NOMO-1 treated with dmso at 0.1 percent for 144 hours (cell line): Measurements from ENCODE around the gene ST7.
"Not testable (repeated sequence)": the region's sequence is repeated elsewhere in the genome, so short reads cannot be mapped to it uniquely, and the experiment has no call there.

Source experiments
- DNase-seq: peaks from one replicate; lab custom pipeline; 2025; ENCODE audit not compliant: unreplicated experiment; lab: John Stamatoyannopoulos, UW

The ST7 gene

DNA sequence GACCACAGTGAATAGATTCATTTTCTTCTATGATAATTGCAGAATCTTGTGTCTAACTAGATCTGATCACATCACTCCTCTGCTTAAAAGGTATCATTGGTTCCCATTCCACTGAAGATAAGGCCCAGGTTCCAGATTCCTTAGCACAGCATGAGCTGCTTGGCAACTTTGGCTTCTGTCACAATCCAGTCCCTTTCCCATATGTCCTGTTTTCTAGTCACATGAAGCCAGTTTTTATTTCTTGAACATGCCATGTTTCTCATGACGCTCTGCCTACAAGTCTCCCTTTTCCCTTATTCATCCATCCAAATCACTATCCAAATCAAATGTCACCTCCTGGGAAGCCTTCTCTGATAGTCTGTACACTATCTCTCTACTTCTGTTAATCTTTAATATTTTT, 167.0 kb downstream of the ST7 start:
- DNase-seq = not testable (repeated sequence)

GRCh38 chr7:117122036-117122435, 168.7 kb downstream of the ST7 start:
- DNase-seq = not testable (repeated sequence)

GRCh38 chr7:117122536-117122935, 169.2 kb downstream of the ST7 start:
- DNase-seq = no peak

DNA sequence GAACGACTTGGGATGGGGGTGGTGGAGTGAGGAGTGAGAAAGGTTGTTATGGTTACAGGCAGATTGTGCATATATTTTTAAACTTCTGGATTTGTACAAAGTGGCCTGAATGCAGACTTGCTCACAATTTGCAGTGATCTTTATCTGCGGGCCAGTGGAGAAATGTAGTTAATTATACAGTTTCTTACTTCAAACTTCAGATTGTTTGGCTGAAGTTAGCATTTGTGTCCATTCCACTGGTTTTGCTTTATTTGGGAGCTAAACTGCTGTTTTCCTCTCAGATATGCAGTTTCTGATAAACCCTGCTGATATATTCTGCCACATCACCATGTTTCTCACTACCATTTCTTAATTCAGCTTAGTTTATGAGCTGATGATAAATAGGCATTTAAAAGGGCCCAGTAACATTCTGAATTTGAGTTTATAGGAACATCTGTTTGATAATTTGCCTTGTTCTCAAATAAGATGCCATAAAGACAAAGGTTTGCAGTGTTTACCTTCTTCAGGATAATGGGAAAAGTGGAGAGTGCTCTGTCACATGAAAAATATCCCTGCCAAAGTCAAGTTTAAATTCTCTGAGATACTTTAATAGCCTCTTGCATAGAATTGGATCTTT, 170.1 kb downstream of the ST7 start:
- no peak for DNase-seq

GRCh38 chr7:117124591-117125220, 171.4 kb downstream of the ST7 start:
- peak; percentile 18 for DNase-seq

DNA sequence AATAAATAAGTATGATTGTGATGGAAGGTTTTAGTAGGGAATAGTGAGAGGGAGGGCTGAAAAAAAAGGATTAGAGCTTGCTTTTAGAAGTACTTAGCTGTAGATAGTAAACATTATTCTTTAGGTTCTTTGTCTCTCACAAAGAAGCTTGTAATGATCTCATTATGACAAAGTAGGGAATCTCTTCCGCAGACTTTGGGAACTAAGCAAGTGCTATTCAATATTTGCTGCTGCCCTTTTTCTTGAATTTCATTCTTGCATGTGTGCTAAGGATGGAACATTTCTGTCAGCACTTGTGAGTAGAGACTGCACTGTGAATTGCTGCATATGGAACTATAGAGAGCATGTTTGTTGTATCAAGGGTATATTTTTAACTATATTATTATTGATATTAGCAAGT, 173.4 kb downstream of the ST7 start:
- no peak for DNase-seq

- DNase-seq = no peak
Measured at GRCh38 chr7:117127585-117128168, 174.4 kb downstream of the ST7 start.

- no peak for DNase-seq
Measured at GRCh38 chr7:117129521-117129955, 176.2 kb downstream of the ST7 start.

DNA sequence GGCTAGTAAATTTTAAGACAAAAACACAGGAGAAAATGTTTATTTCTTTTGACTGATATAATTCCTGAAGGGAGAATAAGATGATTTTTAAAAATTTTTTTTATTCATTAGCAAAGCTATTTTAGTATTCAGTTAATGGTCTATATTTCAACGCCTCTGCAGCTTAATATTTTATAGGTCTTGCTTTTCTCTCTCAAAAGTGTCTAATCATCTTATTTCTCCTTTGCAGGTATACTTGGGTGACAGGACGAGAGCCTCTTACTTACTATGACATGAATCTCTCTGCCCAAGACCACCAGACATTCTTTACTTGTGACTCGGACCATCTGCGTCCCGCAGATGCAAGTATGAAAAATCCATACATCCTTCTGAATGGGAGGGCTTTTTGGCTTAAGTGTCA, 177.0 kb downstream of the ST7 start:
- DNase-seq = no peak

- no peak for DNase-seq
Measured at GRCh38 chr7:117132321-117133120, 179.2 kb downstream of the ST7 start.

GRCh38 chr7:117133125-117133524, 179.8 kb downstream of the ST7 start:
- no peak for DNase-seq

DNA sequence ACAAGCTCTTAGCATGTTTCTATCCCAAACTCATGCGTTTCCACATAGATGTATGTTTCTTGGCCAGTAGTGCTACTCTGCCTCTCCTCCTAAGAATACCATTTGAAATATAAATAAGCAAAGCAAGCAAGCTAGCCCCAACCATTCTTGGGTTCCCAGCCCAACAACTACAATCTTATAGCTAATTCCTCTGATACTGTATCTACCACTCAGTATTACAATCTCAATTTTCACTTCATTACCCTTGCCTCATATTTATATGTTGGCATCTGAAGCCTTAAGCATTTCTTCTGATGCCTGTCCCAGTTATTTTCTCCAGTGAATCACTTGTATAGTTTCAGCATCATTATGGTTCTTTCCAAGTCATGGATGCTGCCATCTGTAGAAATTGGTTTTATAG, 181.1 kb downstream of the ST7 start:
- DNase-seq = no peak

DNA sequence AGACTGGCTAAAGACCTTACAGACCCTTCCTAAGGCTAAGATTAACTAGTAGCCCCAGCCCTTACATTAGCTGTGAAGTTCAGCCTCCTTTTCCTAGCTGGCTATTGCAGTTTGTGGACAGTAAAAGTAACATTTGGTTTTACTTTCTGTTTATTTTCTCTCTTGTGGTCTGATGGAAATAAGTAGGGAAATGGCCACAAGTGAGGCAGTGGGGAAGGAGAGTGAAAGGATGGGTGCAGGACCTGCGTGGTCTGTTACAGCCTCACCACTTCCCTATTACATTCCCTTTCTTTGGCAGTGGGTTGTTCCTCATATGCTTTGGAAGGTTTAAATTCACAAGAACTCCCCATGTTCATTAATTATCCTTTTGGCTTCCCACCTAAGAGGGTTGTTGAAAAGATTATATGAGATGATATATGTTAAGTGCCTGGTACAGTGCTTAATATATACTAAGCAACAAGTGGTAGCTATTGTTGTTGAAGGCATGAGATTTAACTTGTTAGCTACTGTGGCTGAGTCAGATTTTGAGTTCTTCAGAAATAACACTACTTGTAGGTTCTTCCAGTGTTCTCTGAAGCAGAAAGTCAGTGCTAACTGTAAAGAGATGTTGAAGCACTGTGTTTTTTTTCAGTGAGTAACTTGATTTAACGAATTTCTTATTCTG, 181.7 kb downstream of the ST7 start:
- DNase-seq = no peak

DNA sequence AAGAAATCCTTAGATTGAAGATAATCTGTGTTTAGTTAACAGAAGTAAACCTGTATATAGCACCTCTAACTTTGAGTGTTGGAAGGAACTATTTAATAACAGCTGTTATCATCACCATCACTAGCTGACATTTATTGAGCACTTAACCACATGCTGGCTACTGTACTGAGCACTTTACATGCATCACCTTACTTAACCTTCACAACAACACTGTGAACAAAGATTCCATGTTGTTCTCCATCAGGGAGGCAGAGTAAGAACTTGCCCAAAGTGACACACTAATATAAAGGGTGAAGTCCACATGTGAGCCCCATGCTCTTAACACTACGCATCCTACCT, 182.2 kb downstream of the ST7 start:
- DNase-seq = no peak

GRCh38 chr7:117137868-117138267, 184.6 kb downstream of the ST7 start:
- no peak for DNase-seq

- DNase-seq = no peak
Measured at GRCh38 chr7:117138495-117138894, 185.2 kb downstream of the ST7 start.

GRCh38 chr7:117138981-117139380, 185.7 kb downstream of the ST7 start:
- no peak for DNase-seq

DNA sequence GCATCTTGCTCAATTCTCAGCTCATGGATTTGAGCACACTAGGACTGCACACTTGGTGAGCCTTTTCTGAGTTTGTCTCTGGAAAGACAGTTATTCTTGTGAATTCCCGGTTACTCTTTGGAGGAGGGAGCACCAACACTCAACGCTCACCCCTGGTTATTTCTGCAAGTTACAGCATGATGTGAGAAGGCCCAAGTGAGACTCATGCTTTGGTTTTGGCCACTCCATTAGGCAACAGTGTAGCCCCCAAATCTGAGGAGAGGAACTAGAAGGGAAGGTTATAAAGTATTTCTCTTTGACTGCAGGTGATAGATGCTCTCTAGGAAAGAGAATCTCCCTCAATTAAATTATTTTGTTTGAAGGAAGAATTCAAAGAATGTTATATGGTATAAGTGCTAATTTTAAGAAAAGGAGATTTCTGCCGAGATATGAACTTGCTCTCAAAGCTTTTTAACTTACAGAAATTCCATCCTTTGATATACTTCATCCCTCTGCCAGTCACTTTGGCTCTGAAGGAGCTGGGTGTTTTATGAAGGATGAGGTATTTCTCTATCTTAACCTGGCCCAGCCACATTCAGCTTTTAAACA, 186.2 kb downstream of the ST7 start:
- DNase-seq = no peak

DNA sequence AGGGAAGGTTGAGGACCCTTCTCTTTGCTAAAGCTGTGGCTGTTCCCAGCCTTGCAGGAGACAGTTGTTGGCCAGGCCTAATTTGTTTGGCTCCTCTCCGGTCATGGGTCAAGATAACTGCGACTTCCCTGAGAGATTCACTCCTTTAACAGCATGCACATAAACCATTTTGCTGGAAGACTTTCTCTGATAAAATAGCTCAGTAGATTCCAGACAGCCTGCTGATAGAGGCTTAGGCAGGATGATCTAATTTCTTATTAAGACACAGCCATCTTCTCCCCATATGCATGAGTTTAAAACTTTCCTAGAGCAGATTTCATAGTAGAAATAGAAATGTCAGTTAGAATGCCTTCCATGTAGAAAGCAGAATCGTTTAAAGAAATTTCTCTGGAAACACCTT, 187.6 kb downstream of the ST7 start:
- DNase-seq = no peak

DNA sequence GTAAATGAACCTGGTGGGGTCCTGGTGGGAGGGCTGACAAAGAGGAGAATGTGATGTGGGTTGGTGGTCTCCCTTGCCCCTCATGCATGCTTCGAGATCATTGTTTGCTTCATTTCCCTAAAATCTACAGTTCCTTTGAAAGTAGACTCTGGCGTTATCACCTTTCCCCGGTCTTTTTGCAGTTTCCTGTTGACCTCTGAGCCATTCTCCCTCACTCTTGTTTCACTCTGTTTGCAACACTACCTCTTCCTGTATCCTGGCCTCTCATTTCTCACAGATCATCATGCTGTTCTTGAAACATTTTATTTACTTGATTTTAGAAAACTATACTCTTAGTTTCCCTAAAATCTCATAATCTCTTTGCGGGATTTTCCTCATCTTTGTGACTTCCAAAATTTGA, 189.8 kb downstream of the ST7 start:
- DNase-seq = no peak

DNA sequence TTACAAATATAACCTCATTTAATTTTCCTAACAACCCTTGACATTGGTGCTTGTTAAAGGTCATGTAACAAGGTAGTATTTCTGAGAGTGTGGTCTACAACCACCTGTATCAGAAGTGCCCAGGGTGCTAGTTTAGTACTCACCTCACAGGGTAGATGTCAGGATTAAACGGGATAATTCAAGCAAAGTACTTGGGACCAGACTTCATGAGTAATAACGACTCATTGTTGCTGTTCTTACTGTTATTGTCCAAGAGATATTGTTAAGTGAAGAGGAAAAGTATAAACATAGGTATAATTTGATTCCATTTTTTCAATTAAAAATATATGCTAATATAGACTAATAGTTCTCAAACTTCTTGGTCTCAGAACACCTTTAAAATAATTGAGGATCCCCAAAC, 190.3 kb downstream of the ST7 start:
- DNase-seq = no peak
